Retinal pigment epithelial cell (primary cell): ENCODE measurements around the gene LRRC3C.
"Not testable (repeated sequence)": the region's sequence is repeated elsewhere in the genome, so short reads cannot be mapped to it uniquely, and the experiment has no call there.

Experiments used
- DNase-seq: peaks from one replicate; pipeline ENCODE4 v3.0.0-alpha.2; 2010; ENCODE audit warnings: low read depth
- H3K4me3 ChIP-seq: 2 replicates; pipeline ENCODE4 v1.5.1; 2011; ENCODE audit warnings: mild to moderate bottlenecking, low read length, control low read depth, moderate library complexity
- TF ChIP-seq, protein P1 (sequence below): conservative IDR thresholded peaks from 2 replicates; pipeline ENCODE4 v1.5.1; 2011; ENCODE audit warnings: low read depth, low read length, control low read depth, inconsistent platforms

Gene LRRC3C, protein sequence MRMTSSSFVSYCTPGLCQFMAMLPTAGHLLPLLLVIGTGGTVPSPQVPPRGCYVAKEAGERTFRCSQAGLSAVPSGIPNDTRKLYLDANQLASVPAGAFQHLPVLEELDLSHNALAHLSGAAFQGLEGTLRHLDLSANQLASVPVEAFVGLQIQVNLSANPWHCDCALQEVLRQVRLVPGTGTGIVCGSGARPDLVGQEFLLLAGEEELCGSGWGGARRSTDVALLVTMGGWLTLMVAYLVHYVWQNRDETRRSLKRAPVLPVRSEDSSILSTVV

DNA sequence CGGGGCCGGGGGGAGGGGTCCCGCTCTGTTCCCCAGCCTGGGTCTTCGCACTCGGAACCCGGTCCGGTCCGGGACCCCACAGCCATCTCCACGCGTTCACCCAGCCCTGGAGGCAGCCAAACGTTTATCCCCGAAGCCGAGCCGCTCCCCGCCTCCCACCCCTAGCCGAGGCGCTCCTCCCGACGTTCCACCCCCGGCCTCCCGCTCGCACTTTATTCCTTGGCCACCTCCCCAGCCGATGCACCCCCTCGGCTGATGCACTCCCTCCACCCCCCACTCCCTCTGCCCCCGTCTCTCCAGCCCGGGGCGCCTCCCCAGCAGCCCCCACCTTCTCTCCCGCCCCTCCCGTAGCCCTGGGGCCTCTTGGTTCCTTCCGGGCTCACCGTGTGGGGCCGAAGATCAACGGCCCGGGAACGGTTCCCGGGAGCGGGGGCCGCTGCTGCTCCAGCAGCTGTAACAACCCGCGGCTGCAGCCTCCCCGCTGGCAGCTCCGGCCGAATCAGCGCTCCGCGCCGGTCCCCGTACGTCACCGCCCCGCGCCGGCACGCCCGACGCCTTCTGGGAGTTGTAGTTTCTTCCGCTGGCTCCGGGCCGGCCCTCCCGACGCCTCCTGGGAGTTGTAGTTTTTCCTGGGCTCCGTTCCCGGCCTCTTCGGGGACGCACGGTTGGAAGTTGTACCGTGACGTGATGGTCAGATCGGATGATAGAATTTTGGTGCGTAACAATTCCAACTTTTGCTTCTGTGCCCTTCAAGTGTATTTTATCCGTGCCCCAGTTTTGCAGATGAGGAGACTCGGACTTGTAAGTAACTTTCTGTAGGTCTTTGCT lies at the start of gene LRRC3C, which contains the start of gene ORMDL3:
TSS of gene LRRC3C (plus strand) at position 632 of the 828 bp plus-strand sequence. CDS start 13,792 bp downstream, outside the sequence.
TSS of gene ORMDL3 (minus strand) at position 501 of the 828 bp plus-strand sequence. CDS start 3,398 bp downstream, outside the sequence.
- TF ChIP-seq, protein P1, sequence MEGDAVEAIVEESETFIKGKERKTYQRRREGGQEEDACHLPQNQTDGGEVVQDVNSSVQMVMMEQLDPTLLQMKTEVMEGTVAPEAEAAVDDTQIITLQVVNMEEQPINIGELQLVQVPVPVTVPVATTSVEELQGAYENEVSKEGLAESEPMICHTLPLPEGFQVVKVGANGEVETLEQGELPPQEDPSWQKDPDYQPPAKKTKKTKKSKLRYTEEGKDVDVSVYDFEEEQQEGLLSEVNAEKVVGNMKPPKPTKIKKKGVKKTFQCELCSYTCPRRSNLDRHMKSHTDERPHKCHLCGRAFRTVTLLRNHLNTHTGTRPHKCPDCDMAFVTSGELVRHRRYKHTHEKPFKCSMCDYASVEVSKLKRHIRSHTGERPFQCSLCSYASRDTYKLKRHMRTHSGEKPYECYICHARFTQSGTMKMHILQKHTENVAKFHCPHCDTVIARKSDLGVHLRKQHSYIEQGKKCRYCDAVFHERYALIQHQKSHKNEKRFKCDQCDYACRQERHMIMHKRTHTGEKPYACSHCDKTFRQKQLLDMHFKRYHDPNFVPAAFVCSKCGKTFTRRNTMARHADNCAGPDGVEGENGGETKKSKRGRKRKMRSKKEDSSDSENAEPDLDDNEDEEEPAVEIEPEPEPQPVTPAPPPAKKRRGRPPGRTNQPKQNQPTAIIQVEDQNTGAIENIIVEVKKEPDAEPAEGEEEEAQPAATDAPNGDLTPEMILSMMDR = no peak
- H3K4me3 ChIP-seq = peak within 1 kb of the TSS; percentile 84
- peak; percentile 63 for DNase-seq

DNA sequence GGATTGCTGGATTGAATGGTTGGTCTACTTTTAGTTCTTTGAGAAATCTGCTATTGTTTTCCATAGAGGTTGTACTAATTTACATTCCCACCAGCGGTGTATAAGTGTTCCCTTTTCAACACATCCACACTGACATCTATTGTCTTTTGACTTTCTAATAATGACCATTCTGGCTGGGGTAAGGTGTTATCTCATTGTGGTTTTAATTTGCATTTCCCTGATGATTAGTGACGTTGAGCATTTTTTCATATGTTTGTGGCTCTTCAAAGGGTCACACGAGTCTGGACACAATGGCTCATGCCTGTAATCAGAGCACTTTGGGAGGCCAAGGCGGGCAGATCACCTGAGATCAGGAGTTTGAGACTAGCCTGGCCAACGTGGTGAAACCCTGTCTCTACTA lies 41.4 kb upstream of the LRRC3C start:
- DNase-seq, H3K4me3 ChIP-seq: not testable (repeated sequence)

DNA sequence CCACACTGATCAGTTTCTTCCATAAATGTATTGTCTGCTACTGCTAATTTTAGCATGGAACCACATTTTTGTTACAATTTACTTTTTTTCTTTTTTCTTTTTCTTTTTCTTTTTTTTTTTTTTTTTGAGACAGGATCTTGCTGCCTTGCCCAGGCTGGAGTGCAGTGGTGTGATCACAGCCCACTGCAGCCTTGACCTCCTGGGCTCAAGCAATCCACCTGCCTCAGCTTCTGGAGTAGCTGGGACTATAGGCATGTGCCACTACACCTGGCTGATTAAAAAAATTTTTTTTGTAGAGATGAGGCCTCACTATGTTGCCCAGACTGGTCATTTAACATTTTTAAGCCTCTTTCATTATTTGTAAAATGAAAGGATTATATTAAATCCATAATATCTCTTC lies 40.5 kb upstream of the LRRC3C start:
- no peak overlapping the region for H3K4me3 ChIP-seq
- DNase-seq = no peak
- TF ChIP-seq, protein P1 = no peak

DNA sequence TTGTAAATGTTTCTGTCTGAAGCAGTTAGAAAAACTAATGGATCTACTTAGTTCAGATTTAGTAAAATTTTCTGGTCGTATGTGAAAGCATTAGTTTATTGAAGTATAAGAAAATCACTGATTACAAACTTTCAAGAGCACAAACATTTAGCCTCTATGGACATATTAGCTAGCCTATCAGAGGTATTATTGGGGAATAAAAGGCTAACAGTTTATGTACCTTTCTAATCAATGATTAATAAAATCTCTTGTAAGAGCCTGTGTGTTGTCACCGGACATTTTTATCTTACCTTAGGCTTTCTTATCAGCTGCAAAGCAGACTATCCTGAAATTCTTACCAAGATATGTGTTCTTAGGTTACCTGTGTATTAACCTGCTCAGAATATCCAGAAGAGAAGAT lies 38.3 kb upstream of the LRRC3C start:
- TF ChIP-seq, protein P1 = no peak
- no peak for DNase-seq
- no peak overlapping the region for H3K4me3 ChIP-seq

DNA sequence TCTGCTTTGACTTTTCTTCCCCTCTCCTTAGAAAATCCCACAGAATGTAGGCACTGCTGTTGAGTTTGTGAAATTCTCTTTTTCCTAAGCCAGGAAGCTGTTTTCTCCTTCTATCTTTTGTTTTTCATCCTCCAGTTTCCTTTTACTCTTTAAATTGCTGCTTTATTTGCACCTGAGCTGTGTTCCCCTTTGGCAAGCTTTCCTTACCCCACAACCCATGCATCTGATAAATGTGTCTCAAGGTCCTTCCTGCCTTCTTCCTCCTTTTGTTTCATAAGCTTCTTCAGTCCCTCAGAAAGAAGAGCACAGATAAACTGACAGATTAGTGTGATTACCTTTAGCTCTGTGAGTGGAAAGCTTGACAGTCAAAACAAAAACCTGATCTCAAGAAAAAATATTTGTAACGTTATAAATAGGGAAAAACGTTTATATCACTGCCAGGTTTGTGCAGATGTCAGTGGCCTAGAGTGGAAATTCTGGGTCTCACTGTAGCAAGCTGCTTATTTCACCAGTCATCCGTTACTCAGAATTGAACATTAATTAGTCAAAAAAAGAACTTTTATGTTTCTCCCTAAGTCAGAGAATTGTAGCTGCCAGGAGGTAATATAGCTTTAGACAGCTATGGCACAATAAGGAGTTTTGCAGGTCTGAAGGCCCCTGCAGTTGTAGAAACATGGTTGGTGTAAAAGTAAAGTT lies 32.7 kb upstream of the LRRC3C start:
- no peak for DNase-seq
- TF ChIP-seq, protein P1 = no peak

DNA sequence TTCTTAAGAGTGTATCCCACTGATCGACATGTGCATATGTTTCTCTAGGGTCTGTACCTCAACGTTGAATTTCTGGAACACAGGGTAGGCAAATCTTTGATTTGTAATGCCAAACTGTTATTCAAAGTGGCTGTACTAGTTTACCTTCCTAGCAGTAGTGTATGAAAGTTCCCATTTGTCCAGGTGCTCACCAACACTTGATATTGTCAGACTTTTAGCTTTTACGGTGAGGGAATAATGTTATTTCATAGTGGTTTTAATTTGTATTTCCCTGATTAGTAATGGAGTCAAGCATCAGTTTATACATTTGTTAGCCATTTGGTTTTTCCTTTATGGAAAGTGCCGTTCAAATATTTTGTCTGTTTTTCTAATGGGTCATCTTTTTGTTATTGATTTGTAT lies 29.4 kb upstream of the LRRC3C start:
- no peak for DNase-seq
- H3K4me3 ChIP-seq = no peak overlapping the region
- TF ChIP-seq, protein P1 = no peak

More for the DNA sequence above, 32.7 kb upstream of the LRRC3C start:
- no peak overlapping the region for H3K4me3 ChIP-seq

DNA sequence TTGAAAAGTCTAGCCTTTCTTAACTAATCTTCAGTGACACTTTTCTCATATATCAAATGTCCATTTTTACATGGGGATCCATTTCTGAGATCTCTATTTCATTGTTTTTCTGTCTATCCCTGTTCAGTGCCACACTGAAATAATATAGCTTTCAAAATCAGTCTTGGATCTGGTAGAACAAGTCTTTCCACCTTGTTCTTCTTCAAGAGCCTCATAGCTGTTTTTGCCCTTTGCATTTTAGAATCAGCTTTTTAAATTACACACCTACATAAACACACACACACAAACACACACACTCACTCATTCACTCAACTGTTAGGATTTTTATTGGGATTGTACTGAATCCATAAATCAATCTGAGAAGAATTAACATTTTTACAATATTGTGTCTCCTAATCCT lies 28.3 kb upstream of the LRRC3C start:
- no peak overlapping the region for H3K4me3 ChIP-seq
- no peak for DNase-seq
- TF ChIP-seq, protein P1 = no peak

DNA sequence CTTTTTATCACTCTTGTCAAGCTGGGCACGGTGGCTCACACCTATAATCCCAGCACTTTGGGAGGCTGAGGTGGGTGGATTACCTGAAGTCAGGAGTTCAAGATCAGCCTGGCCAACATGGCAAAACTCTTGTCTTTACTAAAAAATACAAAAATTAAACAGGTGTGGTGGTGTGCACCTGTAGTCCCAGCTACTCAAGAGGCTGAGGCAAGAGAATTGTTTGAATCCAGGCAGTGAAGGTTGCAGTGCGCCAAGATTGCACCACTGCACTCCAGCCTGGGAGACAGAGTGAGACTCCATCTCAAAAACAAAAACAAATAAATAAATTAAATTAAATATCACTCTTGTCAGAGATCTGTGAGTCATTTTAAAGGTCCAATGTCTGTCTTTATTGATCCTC lies 25.5 kb upstream of the LRRC3C start:
- H3K4me3 ChIP-seq, DNase-seq: not testable (repeated sequence)
